HepG2 (cell line): ENCODE measurements around the gene KIF22. TPM values are rescaled to one million over a fixed set of nuclear protein-coding genes. Genes with fewer than 3 reads are reported as not detected.

Experiments used
- ARNT ChIP-seq: fragments of 450-650 bp; IDR thresholded peaks from 2 replicates; pipeline ENCODE4 v1.6.1; 2017
- ATF7 ChIP-seq, 2 experiments: fragments of 450-650 bp in 1 of 2; sonication (generic) in 1 of 2; formaldehyde crosslinking in 1 of 2; IDR thresholded peaks; 2 replicates each; pipeline versions ENCODE4 v1.4.0 to v1.6.1; 2016 to 2020; ENCODE audit warnings: antibody characterized with exemption in 1 of 2, mild to moderate bottlenecking in 1 of 2, missing genetic modification reagents in 1 of 2
- CEBPZ ChIP-seq: IDR thresholded peaks from 2 replicates; pipeline ENCODE4 v1.6.1; 2012; ENCODE audit warnings: low read length, improper control_type of control experiment
- EHMT2 ChIP-seq: fragments of 200-600 bp; sonication (generic); IDR thresholded peaks from 2 replicates; pipeline ENCODE4 v1.7.0; 2017; ENCODE audit warnings: antibody characterized with exemption, low read depth, low read length, borderline replicate concordance
- GABPA ChIP-seq, 2 experiments: IDR thresholded peaks; 2 replicates each; pipeline ENCODE4 v1.6.1; 2011 to 2016; ENCODE audit warnings: low read depth in 2 of 2, low read length in 1 of 2, missing biosample characterization in 1 of 2, missing genetic modification characterization in 1 of 2
- MAZ ChIP-seq, 2 experiments: sonication (generic) in 1 of 2; formaldehyde crosslinking in 1 of 2; IDR thresholded peaks; 2 replicates each; pipeline versions ENCODE4 v1.5.0 to v1.6.1; 2012 to 2020; ENCODE audit warnings: low read depth in 2 of 2, mild to moderate bottlenecking in 2 of 2, borderline replicate concordance in 1 of 2, improper control_type of control experiment in 1 of 2, low read length in 1 of 2, missing genetic modification reagents in 1 of 2, moderate library complexity in 1 of 2
- PHF5A ChIP-seq: IDR thresholded peaks from one replicate; pipeline ENCODE4 v1.6.1; 2018; ENCODE audit warnings: low read depth, missing genetic modification reagents; ENCODE audit not compliant: unreplicated experiment
- PITX1 ChIP-seq: sonication (generic); formaldehyde crosslinking; IDR thresholded peaks from 2 replicates; pipeline ENCODE4 v1.5.1; 2020; ENCODE audit warnings: mild to moderate bottlenecking, missing genetic modification reagents
- RARA ChIP-seq: IDR thresholded peaks from 2 replicates; pipeline ENCODE4 v1.6.1; 2016; ENCODE audit warnings: missing genetic modification reagents, missing compliant biosample characterization
- RFX1 ChIP-seq: fragments of 450-650 bp; IDR thresholded peaks from 2 replicates; pipeline ENCODE4 v1.6.1; 2017
- ZBTB21 ChIP-seq: sonication (generic); formaldehyde crosslinking; IDR thresholded peaks from 2 replicates; pipeline ENCODE4 v1.4.0; 2020; ENCODE audit warnings: missing genetic modification reagents
- ZIK1 ChIP-seq: sonication (generic); formaldehyde crosslinking; IDR thresholded peaks from 2 replicates; pipeline ENCODE4 v1.5.0; 2020; ENCODE audit warnings: mild to moderate bottlenecking, low read depth, missing genetic modification reagents, borderline replicate concordance
- ZNF136 ChIP-seq: sonication (generic); formaldehyde crosslinking; IDR thresholded peaks from 2 replicates; pipeline ENCODE4 v1.8.1; 2022; ENCODE audit warnings: low read depth, mild to moderate bottlenecking, moderate library complexity, missing genetic modification reagents
- ZNF138 ChIP-seq: sonication (generic); formaldehyde crosslinking; IDR thresholded peaks from 2 replicates; pipeline ENCODE4 v1.5.0; 2020; ENCODE audit warnings: mild to moderate bottlenecking, low read depth, missing genetic modification reagents
- ZNF430 ChIP-seq: sonication (generic); formaldehyde crosslinking; IDR thresholded peaks from 2 replicates; pipeline ENCODE4 v1.9.0; 2021; ENCODE audit warnings: mild to moderate bottlenecking, missing genetic modification reagents
- ZNF558 ChIP-seq: sonication (generic); formaldehyde crosslinking; IDR thresholded peaks from 2 replicates; pipeline ENCODE4 v1.9.0; 2022; ENCODE audit warnings: mild to moderate bottlenecking, missing genetic modification reagents, borderline replicate concordance
- ZNF644 ChIP-seq: IDR thresholded peaks from 2 replicates; pipeline ENCODE4 v1.6.1; 2016; ENCODE audit warnings: low read depth
- ZNF670 ChIP-seq: sonication (generic); formaldehyde crosslinking; IDR thresholded peaks from 2 replicates; pipeline ENCODE4 v1.8.0; 2022; ENCODE audit warnings: mild to moderate bottlenecking, missing genetic modification reagents, borderline replicate concordance
- polyA plus RNA-seq, 8 experiments: library from polyadenylated mRNA; depleted of rRNA in 3 of 8; stranded (reverse) in 7 of 8; unstranded in 1 of 8; fragments of >200 nt; fragmentation: Illumina TruSeq in 4 of 8; extraction: Trizol in 4 of 8; gene quantifications; 2 replicates each; pipeline versions ENCODE4 v1.2.1 to v1.2.3, GENCODE V29; 2011 to 2016; ENCODE audit warnings: low read depth in 4 of 8, missing spikeins in 1 of 8, mixed read lengths in 1 of 8; ENCODE audit not compliant: insufficient read depth in 1 of 8
- total RNA-seq, 5 experiments: library from RNA; depleted of rRNA; stranded (reverse); fragments of >200 nt; fragmentation: Illumina TruSeq; extraction: Trizol; gene quantifications; 2 replicates each; pipeline ENCODE4 v1.2.3, GENCODE V29; 2016; ENCODE audit warnings: low read depth in 1 of 5
- TF ChIP-seq, protein P1 (sequence below): sonication (generic); formaldehyde crosslinking; IDR thresholded peaks from 2 replicates; pipeline ENCODE4 v1.5.1; 2020; ENCODE audit warnings: missing genetic modification reagents, mild to moderate bottlenecking, borderline replicate concordance
- TF ChIP-seq, protein P2 (sequence below): sonication (generic); formaldehyde crosslinking; IDR thresholded peaks from 2 replicates; pipeline ENCODE4 v1.8.0; 2022; ENCODE audit warnings: missing genetic modification reagents, low read depth, mild to moderate bottlenecking, borderline replicate concordance
- TF ChIP-seq, protein P3 (sequence below): sonication (generic); formaldehyde crosslinking; IDR thresholded peaks from 2 replicates; pipeline ENCODE4 v1.5.0; 2020; ENCODE audit warnings: missing genetic modification reagents, mild to moderate bottlenecking, borderline replicate concordance
- TF ChIP-seq, protein P4 (sequence below): sonication (generic); formaldehyde crosslinking; IDR thresholded peaks from 2 replicates; pipeline ENCODE4 v1.4.0; 2020; ENCODE audit warnings: low read depth, mild to moderate bottlenecking, missing genetic modification reagents

The KIF22 gene
- total and polyA plus RNA-seq, 2 of the 13 experiments (the other 11 are each of a cell fraction or from before 2014, with no cell fraction given) = 95.8 to 118 TPM

DNA sequence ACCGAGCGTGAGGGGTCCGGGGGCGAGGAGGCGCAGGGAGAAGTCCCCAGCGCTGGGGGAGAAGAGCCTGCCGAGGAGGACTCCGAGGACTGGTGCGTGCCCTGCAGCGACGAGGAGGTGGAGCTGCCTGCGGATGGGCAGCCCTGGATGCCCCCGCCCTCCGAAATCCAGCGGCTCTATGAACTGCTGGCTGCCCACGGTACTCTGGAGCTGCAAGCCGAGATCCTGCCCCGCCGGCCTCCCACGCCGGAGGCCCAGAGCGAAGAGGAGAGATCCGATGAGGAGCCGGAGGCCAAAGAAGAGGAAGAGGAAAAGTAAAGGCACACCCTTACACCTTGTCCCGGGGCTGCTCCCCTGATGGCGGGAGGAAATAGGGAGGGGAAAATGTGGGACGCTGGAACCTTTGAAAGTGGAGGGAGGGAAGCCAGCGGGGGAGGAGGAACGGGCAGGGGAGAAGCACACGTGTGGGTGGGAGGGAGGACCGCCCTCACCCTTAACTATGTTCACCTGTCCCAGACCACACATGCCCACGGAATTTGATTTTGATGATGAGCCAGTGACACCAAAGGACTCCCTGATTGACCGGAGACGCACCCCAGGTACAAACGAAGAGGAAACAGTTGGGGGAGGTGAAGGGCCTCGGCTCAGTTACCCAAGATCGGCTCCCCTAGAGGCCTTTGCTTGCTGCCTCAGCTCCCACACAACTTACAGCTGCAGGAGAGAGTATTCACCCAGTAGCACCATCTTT lies 26.3 kb downstream of the KIF22 start (continued):
- TF ChIP-seq ZNF136 (CRISPR knock-in tag) (0 out of 2 replicates have a peak, but pooled peaks have one; percentile 6), ARNT (no peak), ZBTB21 (CRISPR knock-in tag) (no peak), ZIK1 (no peak), ZNF670 (CRISPR knock-in tag) (no peak), GABPA (IDR thresholded peaks at IDR 0.05; ENCODE audit: low read depth, low read length) (no peak), GABPA (CRISPR knock-in tag; IDR thresholded peaks at IDR 0.05; ENCODE audit: low read depth) (no peak), ZNF644 (CRISPR knock-in tag) (no peak), ZNF430 (CRISPR knock-in tag) (peak; percentile 56), RFX1 (no peak), CEBPZ (no peak), ZNF138 (CRISPR knock-in tag) (0 out of 2 replicates have a peak, but pooled peaks have one; percentile 2), PHF5A (CRISPR knock-in tag) (no peak), RARA (CRISPR knock-in tag) (no peak), ATF7 (IDR thresholded peaks at IDR 0.05) (no peak), ATF7 (CRISPR knock-in tag; IDR thresholded peaks at IDR 0.05) (no peak), PITX1 (peak; percentile 59; the same call in 1 of the 2 replicates), EHMT2 (no peak), MAZ (IDR thresholded peaks at IDR 0.05; ENCODE audit: borderline replicate concordance, low read depth, low read length) (no peak), MAZ (CRISPR knock-in tag; IDR thresholded peaks at IDR 0.05; ENCODE audit: low read depth) (peak; percentile 67; the same call in 1 of the 2 replicates), ZNF558 (CRISPR knock-in tag) (no peak)
- TF ChIP-seq, protein P1, sequence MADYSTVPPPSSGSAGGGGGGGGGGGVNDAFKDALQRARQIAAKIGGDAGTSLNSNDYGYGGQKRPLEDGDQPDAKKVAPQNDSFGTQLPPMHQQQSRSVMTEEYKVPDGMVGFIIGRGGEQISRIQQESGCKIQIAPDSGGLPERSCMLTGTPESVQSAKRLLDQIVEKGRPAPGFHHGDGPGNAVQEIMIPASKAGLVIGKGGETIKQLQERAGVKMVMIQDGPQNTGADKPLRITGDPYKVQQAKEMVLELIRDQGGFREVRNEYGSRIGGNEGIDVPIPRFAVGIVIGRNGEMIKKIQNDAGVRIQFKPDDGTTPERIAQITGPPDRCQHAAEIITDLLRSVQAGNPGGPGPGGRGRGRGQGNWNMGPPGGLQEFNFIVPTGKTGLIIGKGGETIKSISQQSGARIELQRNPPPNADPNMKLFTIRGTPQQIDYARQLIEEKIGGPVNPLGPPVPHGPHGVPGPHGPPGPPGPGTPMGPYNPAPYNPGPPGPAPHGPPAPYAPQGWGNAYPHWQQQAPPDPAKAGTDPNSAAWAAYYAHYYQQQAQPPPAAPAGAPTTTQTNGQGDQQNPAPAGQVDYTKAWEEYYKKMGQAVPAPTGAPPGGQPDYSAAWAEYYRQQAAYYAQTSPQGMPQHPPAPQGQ = no peak
- TF ChIP-seq, protein P2, sequence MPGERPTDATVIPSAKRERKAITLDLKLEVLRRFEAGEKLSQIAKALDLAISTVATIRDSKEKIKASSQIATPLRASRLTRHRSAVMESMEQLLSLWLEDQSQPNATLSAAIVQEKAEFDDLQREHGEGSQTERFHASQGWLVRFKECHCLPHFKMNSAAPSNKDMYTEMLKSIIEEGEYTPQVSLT = no peak
- TF ChIP-seq, protein P3, sequence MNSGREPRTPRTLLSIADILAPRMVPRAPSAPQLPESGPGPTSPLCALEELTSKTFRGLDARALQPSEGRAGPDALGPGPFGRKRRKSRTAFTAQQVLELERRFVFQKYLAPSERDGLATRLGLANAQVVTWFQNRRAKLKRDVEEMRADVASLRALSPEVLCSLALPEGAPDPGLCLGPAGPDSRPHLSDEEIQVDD (CRISPR knock-in tag) = 0 out of 2 replicates have a peak, but pooled peaks have one; percentile 54
- TF ChIP-seq, protein P4, sequence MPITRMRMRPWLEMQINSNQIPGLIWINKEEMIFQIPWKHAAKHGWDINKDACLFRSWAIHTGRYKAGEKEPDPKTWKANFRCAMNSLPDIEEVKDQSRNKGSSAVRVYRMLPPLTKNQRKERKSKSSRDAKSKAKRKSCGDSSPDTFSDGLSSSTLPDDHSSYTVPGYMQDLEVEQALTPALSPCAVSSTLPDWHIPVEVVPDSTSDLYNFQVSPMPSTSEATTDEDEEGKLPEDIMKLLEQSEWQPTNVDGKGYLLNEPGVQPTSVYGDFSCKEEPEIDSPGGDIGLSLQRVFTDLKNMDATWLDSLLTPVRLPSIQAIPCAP (CRISPR knock-in tag) = no peak
